ENCODE results near the gene LMAN2.

The LMAN2 gene

DNA sequence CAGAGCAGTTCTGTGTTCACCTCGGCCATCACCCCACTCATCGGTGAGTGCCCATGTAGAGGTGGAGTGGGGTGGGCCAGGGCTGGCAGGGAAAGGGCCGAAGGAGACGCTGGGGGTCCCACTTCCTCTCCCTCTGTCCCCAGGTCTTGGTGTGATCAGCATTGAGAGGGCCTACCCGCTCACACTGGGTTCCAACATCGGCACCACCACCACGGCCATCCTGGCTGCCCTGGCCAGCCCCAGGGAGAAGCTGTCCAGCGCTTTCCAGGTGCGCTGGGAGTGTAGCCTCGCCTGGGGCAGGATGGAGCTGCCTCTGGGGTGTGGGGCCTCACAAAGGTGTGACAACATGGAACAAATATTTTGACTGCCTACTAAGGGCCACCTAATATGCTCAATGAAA, 45.3 kb upstream of the LMAN2 start:
- no peaks in the 10 kb centered on the region for H3K27me3 ChIP-seq (ENCODE audit: low read length)

DNA sequence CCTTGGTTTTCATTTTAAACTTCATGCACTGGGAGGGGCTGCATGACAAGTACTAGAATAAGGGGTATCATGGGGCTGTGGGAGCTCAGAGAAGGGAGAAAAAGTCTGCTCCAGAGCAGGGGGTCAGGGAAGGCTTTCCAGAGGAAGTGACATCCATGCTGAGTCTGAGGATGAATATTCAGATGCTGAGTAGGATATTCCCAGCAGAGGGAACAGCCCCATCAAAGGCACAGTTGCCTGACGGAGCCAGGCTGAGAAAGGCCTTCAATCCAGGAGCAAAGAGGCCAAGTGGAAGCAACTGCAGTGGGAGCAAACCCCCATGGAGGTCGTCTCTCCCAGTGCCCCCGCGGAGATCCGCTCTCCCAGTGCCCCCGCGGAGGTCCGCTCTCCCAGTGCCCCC, 44.6 kb upstream of the LMAN2 start:
- H3K4me2 ChIP-seq (ENCODE audit: low read depth, low read length, poor library complexity, severe bottlenecking), result no peak overlapping the region
- H2AFZ ChIP-seq (ENCODE audit: low read depth, low read length, severe bottlenecking), result no peak overlapping the region
- no peaks in the 10 kb centered on the region for H3K36me3 ChIP-seq (ENCODE audit: low read length)
- H3K4me3 ChIP-seq (ENCODE audit: insufficient read depth, low read length, poor library complexity, severe bottlenecking), result no peak overlapping the region
- no peak overlapping the region for H3K27ac ChIP-seq (ENCODE audit: low read depth, low read length)
- no peaks in the 10 kb centered on the region for H3K27me3 ChIP-seq (ENCODE audit: low read length)
- H3K79me2 ChIP-seq (ENCODE audit: insufficient read depth, low read length), result no peaks in the 10 kb centered on the region
- H3K9me2 ChIP-seq (replicated peaks; ENCODE audit: insufficient read depth, low read length), result no peaks in the 10 kb centered on the region
- no peaks in the 10 kb centered on the region for H4K20me1 ChIP-seq (ENCODE audit: low read depth, low read length)
- H3K9ac ChIP-seq (ENCODE audit: low read length), result no peak overlapping the region
- H3F3A ChIP-seq (ENCODE audit: insufficient read depth), result no peaks in the 10 kb centered on the region
- no peak for TF ChIP-seq EZH2phosphoT487 (conservative IDR thresholded peaks at IDR 0.05; ENCODE audit: low read length)
- TF ChIP-seq, protein P1, sequence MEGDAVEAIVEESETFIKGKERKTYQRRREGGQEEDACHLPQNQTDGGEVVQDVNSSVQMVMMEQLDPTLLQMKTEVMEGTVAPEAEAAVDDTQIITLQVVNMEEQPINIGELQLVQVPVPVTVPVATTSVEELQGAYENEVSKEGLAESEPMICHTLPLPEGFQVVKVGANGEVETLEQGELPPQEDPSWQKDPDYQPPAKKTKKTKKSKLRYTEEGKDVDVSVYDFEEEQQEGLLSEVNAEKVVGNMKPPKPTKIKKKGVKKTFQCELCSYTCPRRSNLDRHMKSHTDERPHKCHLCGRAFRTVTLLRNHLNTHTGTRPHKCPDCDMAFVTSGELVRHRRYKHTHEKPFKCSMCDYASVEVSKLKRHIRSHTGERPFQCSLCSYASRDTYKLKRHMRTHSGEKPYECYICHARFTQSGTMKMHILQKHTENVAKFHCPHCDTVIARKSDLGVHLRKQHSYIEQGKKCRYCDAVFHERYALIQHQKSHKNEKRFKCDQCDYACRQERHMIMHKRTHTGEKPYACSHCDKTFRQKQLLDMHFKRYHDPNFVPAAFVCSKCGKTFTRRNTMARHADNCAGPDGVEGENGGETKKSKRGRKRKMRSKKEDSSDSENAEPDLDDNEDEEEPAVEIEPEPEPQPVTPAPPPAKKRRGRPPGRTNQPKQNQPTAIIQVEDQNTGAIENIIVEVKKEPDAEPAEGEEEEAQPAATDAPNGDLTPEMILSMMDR (IDR thresholded peaks at IDR 0.05; ENCODE audit: insufficient read depth, low read length, poor library complexity, severe bottlenecking), result no peak
- no peaks in the 10 kb centered on the region for H3K9me3 ChIP-seq (ENCODE audit: insufficient read depth, low read length)

More for the DNA sequence above, 45.3 kb upstream of the LMAN2 start:
- TF ChIP-seq EZH2phosphoT487 (conservative IDR thresholded peaks at IDR 0.05; ENCODE audit: low read length), result no peak
- TF ChIP-seq, protein P1 (IDR thresholded peaks at IDR 0.05; ENCODE audit: insufficient read depth, low read length, poor library complexity, severe bottlenecking), result no peak
- H3K79me2 ChIP-seq (ENCODE audit: insufficient read depth, low read length), result no peaks in the 10 kb centered on the region
- no peak overlapping the region for H3K9ac ChIP-seq (ENCODE audit: low read length)
- no peak overlapping the region for H3K4me3 ChIP-seq (ENCODE audit: insufficient read depth, low read length, poor library complexity, severe bottlenecking)
- H4K20me1 ChIP-seq (ENCODE audit: low read depth, low read length), result no peaks in the 10 kb centered on the region
- no peak overlapping the region for H3K4me2 ChIP-seq (ENCODE audit: low read depth, low read length, poor library complexity, severe bottlenecking)
- H3K9me3 ChIP-seq (ENCODE audit: insufficient read depth, low read length), result no peaks in the 10 kb centered on the region
- no peak overlapping the region for H2AFZ ChIP-seq (ENCODE audit: low read depth, low read length, severe bottlenecking)
- H3K27ac ChIP-seq (ENCODE audit: low read depth, low read length), result no peak overlapping the region
- no peaks in the 10 kb centered on the region for H3F3A ChIP-seq (ENCODE audit: insufficient read depth)
- H3K36me3 ChIP-seq (ENCODE audit: low read length), result no peaks in the 10 kb centered on the region
- no peaks in the 10 kb centered on the region for H3K9me2 ChIP-seq (replicated peaks; ENCODE audit: insufficient read depth, low read length)

DNA sequence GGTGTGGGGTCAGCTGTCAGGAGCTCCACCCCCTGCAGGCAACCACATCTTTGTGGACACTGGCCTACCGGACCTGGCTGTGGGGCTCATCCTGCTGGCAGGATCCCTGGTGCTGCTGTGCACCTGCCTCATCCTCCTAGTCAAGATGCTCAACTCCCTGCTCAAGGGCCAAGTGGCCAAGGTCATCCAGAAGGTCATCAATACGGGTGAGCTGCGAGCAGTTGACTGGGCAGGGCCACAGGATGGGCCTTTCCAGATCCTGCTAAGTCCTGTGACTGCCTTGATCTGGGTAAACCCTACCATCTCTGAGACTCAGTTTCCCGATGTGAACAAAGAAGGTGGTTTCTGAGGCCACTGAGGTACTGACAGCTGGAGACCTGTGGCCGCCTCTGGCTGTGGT, 42.5 kb upstream of the LMAN2 start:
- H2AFZ ChIP-seq (ENCODE audit: low read depth, low read length, severe bottlenecking), result no peak overlapping the region
- H3K9me3 ChIP-seq (ENCODE audit: insufficient read depth, low read length), result no peaks in the 10 kb centered on the region
- no peak overlapping the region for H3K27ac ChIP-seq (ENCODE audit: low read depth, low read length)
- no peak for TF ChIP-seq EZH2phosphoT487 (conservative IDR thresholded peaks at IDR 0.05; ENCODE audit: low read length)
- TF ChIP-seq, protein P1 (IDR thresholded peaks at IDR 0.05; ENCODE audit: insufficient read depth, low read length, poor library complexity, severe bottlenecking), result no peak
- no peaks in the 10 kb centered on the region for H3K9me2 ChIP-seq (replicated peaks; ENCODE audit: insufficient read depth, low read length)
- H4K20me1 ChIP-seq (ENCODE audit: low read depth, low read length), result no peaks in the 10 kb centered on the region
- 0 out of 2 replicates have a peak, but pooled peaks cover 3% of the 10 kb centered on the region for H3F3A ChIP-seq (ENCODE audit: insufficient read depth)
- no peaks in the 10 kb centered on the region for H3K36me3 ChIP-seq (ENCODE audit: low read length)
- H3K4me3 ChIP-seq (ENCODE audit: insufficient read depth, low read length, poor library complexity, severe bottlenecking), result no peak overlapping the region
- no peaks in the 10 kb centered on the region for H3K27me3 ChIP-seq (ENCODE audit: low read length)
- no peaks in the 10 kb centered on the region for H3K79me2 ChIP-seq (ENCODE audit: insufficient read depth, low read length)
- no peak overlapping the region for H3K9ac ChIP-seq (ENCODE audit: low read length)
- H3K4me2 ChIP-seq (ENCODE audit: low read depth, low read length, poor library complexity, severe bottlenecking), result no peak overlapping the region

Data from SU-DHL-6 (cell line).